OCI-LY7 (cell line): Measurements from ENCODE around the gene THSD7A. TPM values are rescaled to one million over a fixed set of nuclear protein-coding genes. Genes with fewer than 3 reads are reported as not detected.

Experiments used
- BruUV-seq: library from RNA; stranded (reverse); fragments of 400-500 nt; replicated peaks from 2 replicates; lab custom pipeline; 2021; lab: Mats Ljungman, UMichigan
- CTCF ChIA-PET: fragments of 300-600 bp; sonication (Branson Sonifier 250); formaldehyde crosslinking; loops from one replicate; lab custom pipeline; 2022; ENCODE audit warnings: antibody characterized with exemption; ENCODE audit not compliant: unreplicated experiment; lab: Charles Lee
- POLR2A ChIA-PET: fragments of 300-600 bp; sonication (Branson Sonifier 250); formaldehyde crosslinking; loops from one replicate; lab custom pipeline; 2022; ENCODE audit warnings: antibody characterized with exemption; lab: Charles Lee
- DNase-seq: peaks from one replicate; pipeline ENCODE4 v3.0.0-alpha.2; 2015; ENCODE audit warnings: low spot score
- H2AFZ ChIP-seq: fragments of 200-600 bp; sonication (generic), shearing (Covaris generic); 2 replicates; pipeline ENCODE4 v1.6.1; 2014; ENCODE audit warnings: mild to moderate bottlenecking, antibody characterized with exemption, low read length, moderate library complexity
- H3K27ac ChIP-seq: fragments of 200-600 bp; sonication (generic); 2 replicates; pipeline ENCODE4 v1.5.1; 2014; ENCODE audit warnings: mixed run types, low read depth, mild to moderate bottlenecking, moderate library complexity, low read length, inconsistent platforms; ENCODE audit not compliant: poor library complexity, severe bottlenecking
- H3K36me3 ChIP-seq: fragments of 200-600 bp; sonication (generic); 2 replicates; pipeline ENCODE4 v1.6.1; 2014; ENCODE audit warnings: mild to moderate bottlenecking, antibody characterized with exemption, low read length, moderate library complexity, mixed read lengths; ENCODE audit not compliant: insufficient read depth
- H3K4me1 ChIP-seq: fragments of 200-600 bp; sonication (generic); 2 replicates; pipeline ENCODE4 v1.5.1; 2014; ENCODE audit warnings: mild to moderate bottlenecking, low read length; ENCODE audit not compliant: insufficient read depth, poor library complexity, severe bottlenecking
- H3K4me2 ChIP-seq: fragments of 200-600 bp; sonication (generic); 2 replicates; pipeline ENCODE4 v1.6.1; 2014; ENCODE audit warnings: mild to moderate bottlenecking, low read length
- H3K4me3 ChIP-seq: fragments of 200-600 bp; sonication (generic); 2 replicates; pipeline ENCODE4 v1.5.1; 2014; ENCODE audit warnings: mild to moderate bottlenecking, low read depth, low read length; ENCODE audit not compliant: poor library complexity, severe bottlenecking
- H3K79me2 ChIP-seq: fragments of 200-600 bp; sonication (generic); 2 replicates; pipeline ENCODE4 v1.6.1; 2016; ENCODE audit warnings: low read depth, mild to moderate bottlenecking, low read length, moderate library complexity, mixed read lengths; ENCODE audit not compliant: insufficient read depth
- H3K9me2 ChIP-seq: fragments of 200-600 bp; sonication (generic); 2 replicates; pipeline ENCODE4 v1.6.1; 2016; ENCODE audit warnings: mild to moderate bottlenecking, low read length, mixed read lengths; ENCODE audit not compliant: insufficient read depth
- H3K9me3 ChIP-seq: fragments of 200-600 bp; sonication (generic); 2 replicates; pipeline ENCODE4 v1.6.1; 2014; ENCODE audit warnings: mild to moderate bottlenecking, mixed run types, low read length, mixed read lengths
- H4K20me1 ChIP-seq: fragments of 200-600 bp; sonication (generic); 2 replicates; pipeline ENCODE4 v1.6.1; 2014; ENCODE audit warnings: mild to moderate bottlenecking, antibody characterized with exemption, low read length, moderate library complexity, mixed read lengths; ENCODE audit not compliant: insufficient read depth
- EZH2phosphoT487 ChIP-seq: fragments of 200-600 bp; sonication (generic); IDR thresholded peaks from 2 replicates; pipeline ENCODE4 v1.6.1; 2018; ENCODE audit warnings: low read depth, borderline replicate concordance, mild to moderate bottlenecking, mixed run types, antibody characterized with exemption, low read length, moderate library complexity, mixed read lengths
- intact Hi-C: fragments of 100-400 bp; cut with micrococcal nuclease; formaldehyde crosslinking; loops from one replicate; pipeline ENCODE4 v1.10.0; 2022; ENCODE audit not compliant: unreplicated experiment
- total RNA-seq, 2 experiments: library from RNA; depleted of rRNA in 1 of 2; stranded (reverse); fragments of >200 nt in 1 of 2; shearing (Covaris generic) in 1 of 2; gene quantifications; 2 replicates each; pipeline ENCODE4 v1.2.3, GENCODE V29; 2014 to 2022
- TF ChIP-seq, protein P1 (sequence below): fragments of 200-600 bp; sonication (generic); conservative IDR thresholded peaks from 2 replicates; pipeline ENCODE4 v1.5.1; 2014; ENCODE audit warnings: mild to moderate bottlenecking, antibody characterized with exemption, low read length, moderate library complexity, mixed read lengths

Gene THSD7A
- total RNA-seq, 2 experiments from 2014 or later: 0.13 TPM; not detected in 1

DNA sequence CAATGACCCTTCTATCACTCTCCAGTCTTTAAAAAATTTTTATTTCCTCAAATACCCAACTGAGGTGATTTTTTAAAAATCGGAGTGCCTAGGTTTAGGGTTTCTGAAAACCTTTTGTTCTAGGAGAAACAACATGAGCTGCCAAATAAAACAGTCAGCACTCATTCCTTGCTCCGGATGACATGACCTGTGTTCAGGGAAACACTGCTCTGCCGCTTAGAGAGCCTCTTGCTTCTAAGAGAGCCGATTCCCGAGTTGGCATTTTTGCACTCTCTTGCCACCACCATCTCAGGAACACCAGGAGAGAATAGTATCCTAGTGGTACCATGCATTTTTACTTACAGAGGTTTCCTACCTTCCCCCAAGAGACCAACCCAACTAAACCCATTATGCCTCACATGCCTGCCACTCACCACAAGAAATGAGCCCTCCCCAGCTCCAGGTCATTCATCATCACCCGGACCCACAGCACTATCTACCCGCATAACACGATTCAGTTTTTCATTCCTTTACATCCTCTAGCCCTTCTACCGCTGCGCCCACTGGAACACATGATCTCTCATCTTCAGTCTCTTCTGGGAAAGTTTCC is 365.4 kb downstream of the THSD7A start:
- DNase-seq: no peak
- Histone ChIP-seq H3K36me3 (no peaks in the 10 kb centered on the region), H3K9me2 (no peaks in the 10 kb centered on the region), H3K27ac (no peak overlapping the region), H3K9me3 (no peaks in the 10 kb centered on the region), H3K4me3 (no peak overlapping the region), H4K20me1 (no peaks in the 10 kb centered on the region), H2AFZ (no peak overlapping the region), H3K79me2 (no peaks in the 10 kb centered on the region), H3K4me1 (no peaks in the 10 kb centered on the region), H3K4me2 (no peak overlapping the region)
- no peak for TF ChIP-seq EZH2phosphoT487
- TF ChIP-seq, protein P1, sequence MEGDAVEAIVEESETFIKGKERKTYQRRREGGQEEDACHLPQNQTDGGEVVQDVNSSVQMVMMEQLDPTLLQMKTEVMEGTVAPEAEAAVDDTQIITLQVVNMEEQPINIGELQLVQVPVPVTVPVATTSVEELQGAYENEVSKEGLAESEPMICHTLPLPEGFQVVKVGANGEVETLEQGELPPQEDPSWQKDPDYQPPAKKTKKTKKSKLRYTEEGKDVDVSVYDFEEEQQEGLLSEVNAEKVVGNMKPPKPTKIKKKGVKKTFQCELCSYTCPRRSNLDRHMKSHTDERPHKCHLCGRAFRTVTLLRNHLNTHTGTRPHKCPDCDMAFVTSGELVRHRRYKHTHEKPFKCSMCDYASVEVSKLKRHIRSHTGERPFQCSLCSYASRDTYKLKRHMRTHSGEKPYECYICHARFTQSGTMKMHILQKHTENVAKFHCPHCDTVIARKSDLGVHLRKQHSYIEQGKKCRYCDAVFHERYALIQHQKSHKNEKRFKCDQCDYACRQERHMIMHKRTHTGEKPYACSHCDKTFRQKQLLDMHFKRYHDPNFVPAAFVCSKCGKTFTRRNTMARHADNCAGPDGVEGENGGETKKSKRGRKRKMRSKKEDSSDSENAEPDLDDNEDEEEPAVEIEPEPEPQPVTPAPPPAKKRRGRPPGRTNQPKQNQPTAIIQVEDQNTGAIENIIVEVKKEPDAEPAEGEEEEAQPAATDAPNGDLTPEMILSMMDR: no peak
- BruUV-seq: no TSS peak
- POLR2A ChIA-PET: interaction anchor here (0.7 kb wide), 1 partner anchor 9 kb away, joined by 4 read pairs; no protein-coding TSS in a partner anchor
- CTCF ChIA-PET: no interaction called here
- intact Hi-C loops: no loop called here

- ChIA-PET POLR2A (interaction anchor here (0.6 to 1.6 kb wide), 2 partner anchors 12 to 355 kb away, joined by 3 to 4 read pairs; no protein-coding TSS in a partner anchor), CTCF (no interaction called here)
- Histone ChIP-seq H4K20me1 (no peaks in the 10 kb centered on the region), H3K79me2 (no peaks in the 10 kb centered on the region), H3K27ac (no peak overlapping the region), H2AFZ (no peak overlapping the region), H3K9me3 (no peaks in the 10 kb centered on the region), H3K4me2 (no peak overlapping the region), H3K36me3 (no peaks in the 10 kb centered on the region), H3K9me2 (no peaks in the 10 kb centered on the region), H3K4me3 (no peak overlapping the region), H3K4me1 (no peaks in the 10 kb centered on the region)
- TF ChIP-seq, protein P1: no peak
- TF ChIP-seq EZH2phosphoT487: no peak
- no peak for DNase-seq
- no TSS peak for BruUV-seq
- intact Hi-C loops: no loop called here
Observed at GRCh38 chr7:11464624-11465023, 367.4 kb downstream of the THSD7A start.

GRCh38 chr7:11461946-11462345 is 370.1 kb downstream of the THSD7A start:
- POLR2A ChIA-PET: no interaction called here
- TF ChIP-seq, protein P1: no peak
- no peak for TF ChIP-seq EZH2phosphoT487
- H3K79me2 ChIP-seq: no peaks in the 10 kb centered on the region

More at GRCh38 chr7:11461946-11462345, 370.1 kb downstream of the THSD7A start:
- Histone ChIP-seq H3K36me3 (no peaks in the 10 kb centered on the region), H2AFZ (no peak overlapping the region), H3K4me2 (no peak overlapping the region), H4K20me1 (no peaks in the 10 kb centered on the region), H3K4me1 (no peaks in the 10 kb centered on the region), H3K4me3 (no peak overlapping the region), H3K9me3 (no peaks in the 10 kb centered on the region), H3K9me2 (no peaks in the 10 kb centered on the region), H3K27ac (no peak overlapping the region)
- CTCF ChIA-PET: no interaction called here
- DNase-seq: no peak
- BruUV-seq: no TSS peak
- intact Hi-C loops: no loop called here
